ENCODE data around the gene DUSP15.

Gene DUSP15

DNA sequence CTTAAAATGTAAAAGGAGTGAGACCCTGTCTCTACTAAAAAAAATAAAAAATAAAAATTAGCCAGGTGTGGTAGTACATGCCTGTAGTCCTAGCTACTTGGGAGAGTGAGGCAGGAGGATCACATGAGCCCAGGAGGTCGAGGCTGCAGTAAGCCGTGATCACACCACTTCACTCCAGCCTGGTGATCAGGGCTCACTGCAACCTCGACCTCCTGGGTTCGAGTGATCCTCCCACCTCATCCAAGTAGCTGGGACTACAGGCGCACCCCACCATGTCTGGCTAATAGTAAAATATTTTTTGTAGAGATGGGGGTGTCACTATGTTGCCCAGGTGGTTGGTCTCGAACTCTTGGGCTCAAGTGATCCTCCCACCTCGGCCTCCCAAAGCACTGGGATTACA, 16.8 kb downstream of the DUSP15 start:
- Histone ChIP-seq H3K27ac (ENCODE audit: low read depth, low read length) (no peak overlapping the region), H3K9me2 (replicated peaks; ENCODE audit: control insufficient read depth, low read length) (no peaks in the 10 kb centered on the region), H3K36me3 (ENCODE audit: control insufficient read depth, low read length) (no peaks in the 10 kb centered on the region), H3K27me3 (ENCODE audit: control insufficient read depth, low read length) (peaks cover 24% of the 10 kb centered on the region), H3F3A (ENCODE audit: control insufficient read depth, insufficient read depth) (no peaks in the 10 kb centered on the region), H3K4me1 (ENCODE audit: control insufficient read depth, low read length) (no peaks in the 10 kb centered on the region), H3K4me2 (ENCODE audit: low read length) (no peak overlapping the region), H3K9me3 (ENCODE audit: control insufficient read depth, insufficient read depth, low read length) (no peaks in the 10 kb centered on the region), H3K79me2 (ENCODE audit: control insufficient read depth, low read length) (no peaks in the 10 kb centered on the region), H4K20me1 (ENCODE audit: control insufficient read depth, insufficient read depth, low read depth, low read length) (no peaks in the 10 kb centered on the region), H3K4me3 (ENCODE audit: low read length) (no peak overlapping the region)
- no peak for TF ChIP-seq EZH2phosphoT487 (IDR thresholded peaks at IDR 0.05; ENCODE audit: borderline replicate concordance, low read length)
- TF ChIP-seq, protein P1, sequence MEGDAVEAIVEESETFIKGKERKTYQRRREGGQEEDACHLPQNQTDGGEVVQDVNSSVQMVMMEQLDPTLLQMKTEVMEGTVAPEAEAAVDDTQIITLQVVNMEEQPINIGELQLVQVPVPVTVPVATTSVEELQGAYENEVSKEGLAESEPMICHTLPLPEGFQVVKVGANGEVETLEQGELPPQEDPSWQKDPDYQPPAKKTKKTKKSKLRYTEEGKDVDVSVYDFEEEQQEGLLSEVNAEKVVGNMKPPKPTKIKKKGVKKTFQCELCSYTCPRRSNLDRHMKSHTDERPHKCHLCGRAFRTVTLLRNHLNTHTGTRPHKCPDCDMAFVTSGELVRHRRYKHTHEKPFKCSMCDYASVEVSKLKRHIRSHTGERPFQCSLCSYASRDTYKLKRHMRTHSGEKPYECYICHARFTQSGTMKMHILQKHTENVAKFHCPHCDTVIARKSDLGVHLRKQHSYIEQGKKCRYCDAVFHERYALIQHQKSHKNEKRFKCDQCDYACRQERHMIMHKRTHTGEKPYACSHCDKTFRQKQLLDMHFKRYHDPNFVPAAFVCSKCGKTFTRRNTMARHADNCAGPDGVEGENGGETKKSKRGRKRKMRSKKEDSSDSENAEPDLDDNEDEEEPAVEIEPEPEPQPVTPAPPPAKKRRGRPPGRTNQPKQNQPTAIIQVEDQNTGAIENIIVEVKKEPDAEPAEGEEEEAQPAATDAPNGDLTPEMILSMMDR (IDR thresholded peaks at IDR 0.05; ENCODE audit: low read depth, low read length, poor library complexity, severe bottlenecking), result no peak

DNA sequence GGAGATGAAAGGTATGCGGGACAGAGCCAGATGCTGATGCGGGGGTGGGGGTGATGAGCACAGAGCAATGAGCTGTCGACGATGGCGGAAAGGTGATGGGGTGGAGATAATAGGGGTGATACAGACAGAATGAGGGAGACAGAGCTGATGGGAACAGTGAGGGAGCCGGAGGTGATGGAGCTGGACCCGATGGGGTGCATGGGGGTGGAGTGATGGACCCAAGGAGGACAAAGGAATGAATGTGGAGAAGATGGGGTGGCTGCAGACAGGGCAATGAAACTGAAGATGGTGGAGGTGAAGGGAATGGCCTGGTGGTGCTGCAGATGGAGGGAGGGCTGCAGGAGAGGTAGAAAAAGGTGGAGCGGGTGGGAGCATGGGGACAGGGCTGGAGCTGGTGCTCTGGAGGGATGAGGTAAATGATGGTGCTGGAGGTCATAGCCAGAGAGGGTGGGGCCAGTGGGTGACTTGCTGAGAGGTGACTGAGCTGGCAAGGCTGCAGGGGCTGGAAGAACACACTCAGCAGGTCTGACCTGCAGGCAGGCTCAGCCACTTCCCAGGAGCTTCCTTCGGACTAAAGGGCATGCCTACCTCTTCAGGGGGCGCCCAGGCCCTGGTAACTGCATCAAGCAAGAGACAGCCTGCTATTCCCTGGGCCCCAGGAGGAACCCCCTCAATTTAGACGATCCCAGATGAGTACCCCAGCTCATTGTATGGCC, 18.9 kb downstream of the DUSP15 start:
- Histone ChIP-seq H3K9me2 (replicated peaks; ENCODE audit: control insufficient read depth, low read length) (no peaks in the 10 kb centered on the region), H3K4me2 (ENCODE audit: low read length) (no peak overlapping the region), H3F3A (ENCODE audit: control insufficient read depth, insufficient read depth) (no peaks in the 10 kb centered on the region), H3K4me3 (ENCODE audit: low read length) (no peak overlapping the region), H3K9me3 (ENCODE audit: control insufficient read depth, insufficient read depth, low read length) (no peaks in the 10 kb centered on the region), H3K4me1 (ENCODE audit: control insufficient read depth, low read length) (no peaks in the 10 kb centered on the region), H4K20me1 (ENCODE audit: control insufficient read depth, insufficient read depth, low read depth, low read length) (no peaks in the 10 kb centered on the region), H3K79me2 (ENCODE audit: control insufficient read depth, low read length) (no peaks in the 10 kb centered on the region), H3K27ac (ENCODE audit: low read depth, low read length) (no peak overlapping the region), H3K36me3 (ENCODE audit: control insufficient read depth, low read length) (no peaks in the 10 kb centered on the region), H3K27me3 (ENCODE audit: control insufficient read depth, low read length) (peaks cover 12% of the 10 kb centered on the region)
- TF ChIP-seq EZH2phosphoT487 (IDR thresholded peaks at IDR 0.05; ENCODE audit: borderline replicate concordance, low read length), result no peak
- TF ChIP-seq, protein P1 (IDR thresholded peaks at IDR 0.05; ENCODE audit: low read depth, low read length, poor library complexity, severe bottlenecking), result no peak

DNA sequence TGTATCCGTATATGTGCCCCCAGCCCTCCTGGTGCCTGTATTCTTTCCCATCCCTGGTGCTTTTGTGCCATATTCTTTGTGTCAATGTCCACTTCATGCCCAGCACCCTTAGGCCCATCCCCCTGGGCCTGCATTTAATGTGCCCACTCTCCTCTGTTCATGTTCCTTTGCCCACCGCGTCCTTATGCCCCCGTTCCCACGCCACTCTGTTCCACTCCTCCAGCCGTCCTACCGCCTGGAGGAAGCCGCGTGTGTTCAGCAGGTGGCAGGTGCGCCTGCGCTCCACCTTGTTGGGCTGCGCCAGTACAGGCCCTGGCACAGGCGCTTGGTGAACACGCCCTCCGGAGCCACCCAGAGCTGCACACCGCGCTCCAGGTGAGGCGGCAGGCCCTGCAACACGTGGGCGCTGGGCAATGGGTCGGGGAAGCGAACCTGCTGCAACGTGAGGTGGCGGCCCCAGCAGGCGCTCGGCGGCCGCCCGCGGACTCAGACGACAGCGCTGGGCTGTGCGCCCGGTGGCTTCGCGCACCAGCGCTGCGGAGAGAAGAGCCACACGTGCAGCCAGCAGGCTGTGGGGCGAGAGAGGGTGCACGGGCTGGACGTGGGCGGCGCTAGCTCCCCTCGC, 20.9 kb downstream of the DUSP15 start:
- no peaks in the 10 kb centered on the region for H3K36me3 ChIP-seq (ENCODE audit: control insufficient read depth, low read length)
- peaks cover 3% of the 10 kb centered on the region; the same call in 1 of the 2 replicates for H3K27me3 ChIP-seq (ENCODE audit: control insufficient read depth, low read length)
- H3K27ac ChIP-seq (ENCODE audit: low read depth, low read length), result no peak overlapping the region
- H3K9me2 ChIP-seq (replicated peaks; ENCODE audit: control insufficient read depth, low read length), result no peaks in the 10 kb centered on the region
- no peak for TF ChIP-seq EZH2phosphoT487 (IDR thresholded peaks at IDR 0.05; ENCODE audit: borderline replicate concordance, low read length)
- TF ChIP-seq, protein P1 (IDR thresholded peaks at IDR 0.05; ENCODE audit: low read depth, low read length, poor library complexity, severe bottlenecking), result no peak
- no peaks in the 10 kb centered on the region for H3F3A ChIP-seq (ENCODE audit: control insufficient read depth, insufficient read depth)
- H3K9me3 ChIP-seq (ENCODE audit: control insufficient read depth, insufficient read depth, low read length), result no peaks in the 10 kb centered on the region
- no peaks in the 10 kb centered on the region for H3K79me2 ChIP-seq (ENCODE audit: control insufficient read depth, low read length)
- no peaks in the 10 kb centered on the region for H4K20me1 ChIP-seq (ENCODE audit: control insufficient read depth, insufficient read depth, low read depth, low read length)
- no peak overlapping the region for H3K4me2 ChIP-seq (ENCODE audit: low read length)
- no peak overlapping the region for H3K4me3 ChIP-seq (ENCODE audit: low read length)
- no peaks in the 10 kb centered on the region for H3K4me1 ChIP-seq (ENCODE audit: control insufficient read depth, low read length)

Data from DOHH2 (cell line).